HepG2 (cell line): Measurements from ENCODE around the gene C20orf204. TPM values are rescaled to one million over a fixed set of nuclear protein-coding genes. Genes with fewer than 3 reads are reported as not detected.

Experiments used
- CCDC6 ChIP-seq: sonication (generic); formaldehyde crosslinking; IDR thresholded peaks from 2 replicates; pipeline ENCODE4 v1.8.1; 2022; ENCODE audit warnings: mild to moderate bottlenecking, missing genetic modification reagents, moderate library complexity
- ISX ChIP-seq: sonication (generic); formaldehyde crosslinking; conservative IDR thresholded peaks from 2 replicates; pipeline ENCODE4 v1.5.0; 2020; ENCODE audit warnings: missing genetic modification reagents
- MBNL3 ChIP-seq: fragments of 250-450 bp; sonication (Bioruptor Pico); conservative IDR thresholded peaks from 2 replicates; pipeline ENCODE4 v1.8.0; 2022; ENCODE audit warnings: mild to moderate bottlenecking, inconsistent platforms
- NBN ChIP-seq: fragments of 450-650 bp; conservative IDR thresholded peaks from 2 replicates; pipeline ENCODE4 v1.6.1; 2017
- NCOA5 ChIP-seq: sonication (generic); formaldehyde crosslinking; IDR thresholded peaks from 2 replicates; pipeline ENCODE4 v1.4.0; 2020; ENCODE audit warnings: missing genetic modification reagents
- NFE2 ChIP-seq: sonication (generic); formaldehyde crosslinking; IDR thresholded peaks from 2 replicates; pipeline ENCODE4 v1.4.0; 2020; ENCODE audit warnings: missing genetic modification reagents
- SAP130 ChIP-seq: IDR thresholded peaks from 2 replicates; pipeline ENCODE4 v1.6.1; 2016; ENCODE audit warnings: low read depth
- TP53 ChIP-seq: sonication (generic); formaldehyde crosslinking; conservative IDR thresholded peaks from 2 replicates; pipeline ENCODE4 v1.4.0; 2020; ENCODE audit warnings: missing genetic modification reagents
- ZMYM2 ChIP-seq: sonication (generic); formaldehyde crosslinking; IDR thresholded peaks from 2 replicates; pipeline ENCODE4 v1.8.0; 2022; ENCODE audit warnings: mild to moderate bottlenecking, missing genetic modification reagents
- ZNF138 ChIP-seq: sonication (generic); formaldehyde crosslinking; IDR thresholded peaks from 2 replicates; pipeline ENCODE4 v1.5.0; 2020; ENCODE audit warnings: mild to moderate bottlenecking, low read depth, missing genetic modification reagents
- ZNF143 ChIP-seq: sonication (generic); formaldehyde crosslinking; IDR thresholded peaks from 2 replicates; pipeline ENCODE4 v1.4.0; 2020; ENCODE audit warnings: missing genetic modification reagents
- ZNF549 ChIP-seq: sonication (generic); formaldehyde crosslinking; IDR thresholded peaks from 2 replicates; pipeline ENCODE4 v1.5.0; 2020; ENCODE audit warnings: missing genetic modification reagents
- ZNF781 ChIP-seq: sonication (generic); formaldehyde crosslinking; IDR thresholded peaks from 2 replicates; pipeline ENCODE4 v1.5.1; 2020; ENCODE audit warnings: borderline replicate concordance, mild to moderate bottlenecking, missing genetic modification reagents; ENCODE audit errors: not compliant biosample characterization
- polyA plus RNA-seq, 8 experiments: library from polyadenylated mRNA; depleted of rRNA in 3 of 8; stranded (reverse) in 7 of 8; unstranded in 1 of 8; fragments of >200 nt; fragmentation: Illumina TruSeq in 4 of 8; extraction: Trizol in 4 of 8; gene quantifications; 2 replicates each; pipeline versions ENCODE4 v1.2.1 to v1.2.3, GENCODE V29; 2011 to 2016; ENCODE audit warnings: low read depth in 4 of 8, missing spikeins in 1 of 8, mixed read lengths in 1 of 8; ENCODE audit not compliant: insufficient read depth in 1 of 8
- total RNA-seq, 5 experiments: library from RNA; depleted of rRNA; stranded (reverse); fragments of >200 nt; fragmentation: Illumina TruSeq; extraction: Trizol; gene quantifications; 2 replicates each; pipeline ENCODE4 v1.2.3, GENCODE V29; 2016; ENCODE audit warnings: low read depth in 1 of 5
- TF ChIP-seq, protein P1 (sequence below): sonication (generic); formaldehyde crosslinking; IDR thresholded peaks from 2 replicates; pipeline ENCODE4 v1.4.0; 2020; ENCODE audit warnings: missing genetic modification reagents; ENCODE audit errors: not compliant biosample characterization
- TF ChIP-seq, protein P2 (sequence below): sonication (generic); formaldehyde crosslinking; IDR thresholded peaks from 2 replicates; pipeline ENCODE4 v1.8.0; 2022; ENCODE audit warnings: low read depth, missing genetic modification reagents
- TF ChIP-seq, protein P3 (sequence below): sonication (generic); formaldehyde crosslinking; IDR thresholded peaks from 2 replicates; pipeline ENCODE4 v1.4.0; 2020; ENCODE audit warnings: missing genetic modification reagents
- TF ChIP-seq, protein P4 (sequence below): sonication (generic); formaldehyde crosslinking; IDR thresholded peaks from 2 replicates; pipeline ENCODE4 v1.5.0; 2020; ENCODE audit warnings: missing genetic modification reagents
- TF ChIP-seq, protein P5 (sequence below): sonication (generic); formaldehyde crosslinking; conservative IDR thresholded peaks from 2 replicates; pipeline ENCODE4 v1.4.0; 2020; ENCODE audit warnings: mild to moderate bottlenecking, missing genetic modification reagents, moderate library complexity
- TF ChIP-seq, protein P6 (sequence below): sonication (generic); formaldehyde crosslinking; IDR thresholded peaks from 2 replicates; pipeline ENCODE4 v1.8.1; 2023; ENCODE audit warnings: mild to moderate bottlenecking, missing genetic modification reagents

C20orf204 gene
- total and polyA plus RNA-seq, 2 of the 13 experiments (the other 11 are each of a cell fraction or from before 2014, with no cell fraction given) = 22.1 to 80.0 TPM

DNA sequence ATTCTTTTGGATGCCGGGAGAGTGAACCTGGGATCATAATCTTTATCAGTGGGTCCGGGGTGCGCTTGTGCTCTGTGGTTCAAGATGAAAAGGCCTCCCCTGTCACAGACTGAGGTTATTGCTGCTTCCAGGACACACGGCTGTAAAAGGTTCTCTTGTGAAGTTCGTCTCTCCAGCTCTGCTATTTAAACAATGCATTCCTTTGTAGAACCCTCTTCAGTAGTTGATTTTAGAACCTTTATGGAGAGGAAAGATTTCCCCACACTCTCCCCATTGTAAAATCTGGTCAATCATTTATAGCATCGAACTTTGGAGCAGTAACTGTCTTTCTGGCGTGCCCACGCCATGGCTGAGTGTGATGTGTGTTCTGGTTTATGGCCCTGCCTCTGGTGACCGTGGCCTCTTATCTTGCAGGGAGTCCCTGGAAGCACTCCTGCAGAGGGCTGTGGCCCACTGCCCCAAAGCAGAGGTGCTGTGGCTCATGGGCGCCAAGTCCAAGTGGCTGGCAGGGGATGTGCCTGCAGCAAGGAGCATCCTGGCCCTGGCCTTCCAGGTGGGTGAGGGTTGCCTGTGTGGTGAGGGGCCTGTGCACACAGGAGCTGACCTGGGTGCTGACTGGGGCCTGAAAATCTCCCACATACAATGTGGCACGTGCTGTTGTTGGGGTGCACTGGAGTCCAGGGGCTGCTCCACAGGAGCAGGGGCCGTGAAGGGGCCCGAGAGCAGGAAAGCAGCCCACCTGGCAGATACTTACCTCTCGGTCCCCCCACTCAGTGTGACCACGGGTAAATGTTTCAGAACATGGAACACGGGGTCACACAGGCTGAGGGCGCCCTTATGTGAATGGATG, 11.6 kb upstream of the C20orf204 start (continued):
- TF ChIP-seq, protein P1, sequence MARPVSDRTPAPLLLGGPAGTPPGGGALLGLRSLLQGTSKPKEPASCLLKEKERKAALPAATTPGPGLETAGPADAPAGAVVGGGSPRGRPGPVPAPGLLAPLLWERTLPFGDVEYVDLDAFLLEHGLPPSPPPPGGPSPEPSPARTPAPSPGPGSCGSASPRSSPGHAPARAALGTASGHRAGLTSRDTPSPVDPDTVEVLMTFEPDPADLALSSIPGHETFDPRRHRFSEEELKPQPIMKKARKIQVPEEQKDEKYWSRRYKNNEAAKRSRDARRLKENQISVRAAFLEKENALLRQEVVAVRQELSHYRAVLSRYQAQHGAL (CRISPR knock-in tag) = no peak
- TF ChIP-seq, protein P2, sequence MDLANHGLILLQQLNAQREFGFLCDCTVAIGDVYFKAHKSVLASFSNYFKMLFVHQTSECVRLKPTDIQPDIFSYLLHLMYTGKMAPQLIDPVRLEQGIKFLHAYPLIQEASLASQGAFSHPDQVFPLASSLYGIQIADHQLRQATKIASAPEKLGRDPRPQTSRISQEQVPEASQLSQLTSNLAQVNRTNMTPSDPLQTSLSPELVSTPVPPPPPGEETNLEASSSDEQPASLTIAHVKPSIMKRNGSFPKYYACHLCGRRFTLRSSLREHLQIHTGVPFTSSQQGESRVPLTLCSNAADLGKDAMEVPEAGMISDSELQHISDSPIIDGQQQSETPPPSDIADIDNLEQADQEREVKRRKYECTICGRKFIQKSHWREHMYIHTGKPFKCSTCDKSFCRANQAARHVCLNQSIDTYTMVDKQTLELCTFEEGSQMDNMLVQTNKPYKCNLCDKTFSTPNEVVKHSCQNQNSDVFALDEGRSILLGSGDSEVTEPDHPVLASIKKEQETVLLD (CRISPR knock-in tag) = no peak
- no peak for TF ChIP-seq NBN
- TF ChIP-seq, protein P3, sequence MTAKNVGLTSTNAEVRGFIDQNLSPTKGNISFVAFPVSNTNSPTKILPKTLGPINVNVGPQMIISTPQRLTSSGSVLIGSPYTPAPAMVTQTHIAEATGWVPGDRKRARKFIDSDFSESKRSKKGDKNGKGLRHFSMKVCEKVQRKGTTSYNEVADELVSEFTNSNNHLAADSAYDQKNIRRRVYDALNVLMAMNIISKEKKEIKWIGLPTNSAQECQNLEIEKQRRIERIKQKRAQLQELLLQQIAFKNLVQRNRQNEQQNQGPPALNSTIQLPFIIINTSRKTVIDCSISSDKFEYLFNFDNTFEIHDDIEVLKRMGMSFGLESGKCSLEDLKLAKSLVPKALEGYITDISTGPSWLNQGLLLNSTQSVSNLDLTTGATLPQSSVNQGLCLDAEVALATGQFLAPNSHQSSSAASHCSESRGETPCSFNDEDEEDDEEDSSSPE = no peak; the same call in none of the 2 replicates
- TF ChIP-seq ZNF138 (CRISPR knock-in tag) = peak; percentile 87; the same call in 1 of the 2 replicates
- TF ChIP-seq, protein P4, sequence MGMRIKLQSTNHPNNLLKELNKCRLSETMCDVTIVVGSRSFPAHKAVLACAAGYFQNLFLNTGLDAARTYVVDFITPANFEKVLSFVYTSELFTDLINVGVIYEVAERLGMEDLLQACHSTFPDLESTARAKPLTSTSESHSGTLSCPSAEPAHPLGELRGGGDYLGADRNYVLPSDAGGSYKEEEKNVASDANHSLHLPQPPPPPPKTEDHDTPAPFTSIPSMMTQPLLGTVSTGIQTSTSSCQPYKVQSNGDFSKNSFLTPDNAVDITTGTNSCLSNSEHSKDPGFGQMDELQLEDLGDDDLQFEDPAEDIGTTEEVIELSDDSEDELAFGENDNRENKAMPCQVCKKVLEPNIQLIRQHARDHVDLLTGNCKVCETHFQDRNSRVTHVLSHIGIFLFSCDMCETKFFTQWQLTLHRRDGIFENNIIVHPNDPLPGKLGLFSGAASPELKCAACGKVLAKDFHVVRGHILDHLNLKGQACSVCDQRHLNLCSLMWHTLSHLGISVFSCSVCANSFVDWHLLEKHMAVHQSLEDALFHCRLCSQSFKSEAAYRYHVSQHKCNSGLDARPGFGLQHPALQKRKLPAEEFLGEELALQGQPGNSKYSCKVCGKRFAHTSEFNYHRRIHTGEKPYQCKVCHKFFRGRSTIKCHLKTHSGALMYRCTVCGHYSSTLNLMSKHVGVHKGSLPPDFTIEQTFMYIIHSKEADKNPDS (CRISPR knock-in tag) = no peak
- peak; percentile 86 for TF ChIP-seq ZMYM2 (CRISPR knock-in tag)
- no peak; the same call in 1 of the 2 replicates for TF ChIP-seq CCDC6 (CRISPR knock-in tag)
- TF ChIP-seq ZNF549 (CRISPR knock-in tag) = no peak
- peak; percentile 43 for TF ChIP-seq ZNF143 (CRISPR knock-in tag)
- TF ChIP-seq, protein P5, sequence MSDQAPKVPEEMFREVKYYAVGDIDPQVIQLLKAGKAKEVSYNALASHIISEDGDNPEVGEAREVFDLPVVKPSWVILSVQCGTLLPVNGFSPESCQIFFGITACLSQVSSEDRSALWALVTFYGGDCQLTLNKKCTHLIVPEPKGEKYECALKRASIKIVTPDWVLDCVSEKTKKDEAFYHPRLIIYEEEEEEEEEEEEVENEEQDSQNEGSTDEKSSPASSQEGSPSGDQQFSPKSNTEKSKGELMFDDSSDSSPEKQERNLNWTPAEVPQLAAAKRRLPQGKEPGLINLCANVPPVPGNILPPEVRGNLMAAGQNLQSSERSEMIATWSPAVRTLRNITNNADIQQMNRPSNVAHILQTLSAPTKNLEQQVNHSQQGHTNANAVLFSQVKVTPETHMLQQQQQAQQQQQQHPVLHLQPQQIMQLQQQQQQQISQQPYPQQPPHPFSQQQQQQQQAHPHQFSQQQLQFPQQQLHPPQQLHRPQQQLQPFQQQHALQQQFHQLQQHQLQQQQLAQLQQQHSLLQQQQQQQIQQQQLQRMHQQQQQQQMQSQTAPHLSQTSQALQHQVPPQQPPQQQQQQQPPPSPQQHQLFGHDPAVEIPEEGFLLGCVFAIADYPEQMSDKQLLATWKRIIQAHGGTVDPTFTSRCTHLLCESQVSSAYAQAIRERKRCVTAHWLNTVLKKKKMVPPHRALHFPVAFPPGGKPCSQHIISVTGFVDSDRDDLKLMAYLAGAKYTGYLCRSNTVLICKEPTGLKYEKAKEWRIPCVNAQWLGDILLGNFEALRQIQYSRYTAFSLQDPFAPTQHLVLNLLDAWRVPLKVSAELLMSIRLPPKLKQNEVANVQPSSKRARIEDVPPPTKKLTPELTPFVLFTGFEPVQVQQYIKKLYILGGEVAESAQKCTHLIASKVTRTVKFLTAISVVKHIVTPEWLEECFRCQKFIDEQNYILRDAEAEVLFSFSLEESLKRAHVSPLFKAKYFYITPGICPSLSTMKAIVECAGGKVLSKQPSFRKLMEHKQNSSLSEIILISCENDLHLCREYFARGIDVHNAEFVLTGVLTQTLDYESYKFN (CRISPR knock-in tag) = peak; percentile 97
- TF ChIP-seq SAP130 (CRISPR knock-in tag) = peak; percentile 85
- TF ChIP-seq ZNF781 (CRISPR knock-in tag) = peak; percentile 21
- TF ChIP-seq, protein P6, sequence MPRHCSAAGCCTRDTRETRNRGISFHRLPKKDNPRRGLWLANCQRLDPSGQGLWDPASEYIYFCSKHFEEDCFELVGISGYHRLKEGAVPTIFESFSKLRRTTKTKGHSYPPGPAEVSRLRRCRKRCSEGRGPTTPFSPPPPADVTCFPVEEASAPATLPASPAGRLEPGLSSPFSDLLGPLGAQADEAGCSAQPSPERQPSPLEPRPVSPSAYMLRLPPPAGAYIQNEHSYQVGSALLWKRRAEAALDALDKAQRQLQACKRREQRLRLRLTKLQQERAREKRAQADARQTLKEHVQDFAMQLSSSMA = peak; percentile 85; the same call in 1 of the 2 replicates
- no peak; the same call in 1 of the 2 replicates for TF ChIP-seq TP53 (CRISPR knock-in tag)
- TF ChIP-seq NCOA5 (CRISPR knock-in tag) = no peak
- TF ChIP-seq NFE2 = no peak
- no peak for TF ChIP-seq MBNL3 (CRISPR knock-in tag)
- no peak for TF ChIP-seq ISX (CRISPR knock-in tag)
